ENCODE data around the gene PHLDB2. TPM values are rescaled to one million over a fixed set of nuclear protein-coding genes. Genes with fewer than 3 reads are reported as not detected.

Gene PHLDB2
- polyA plus RNA-seq, 6 donors from 2014 or later: 2.1 to 6.7 (median 4.5) TPM

DNA sequence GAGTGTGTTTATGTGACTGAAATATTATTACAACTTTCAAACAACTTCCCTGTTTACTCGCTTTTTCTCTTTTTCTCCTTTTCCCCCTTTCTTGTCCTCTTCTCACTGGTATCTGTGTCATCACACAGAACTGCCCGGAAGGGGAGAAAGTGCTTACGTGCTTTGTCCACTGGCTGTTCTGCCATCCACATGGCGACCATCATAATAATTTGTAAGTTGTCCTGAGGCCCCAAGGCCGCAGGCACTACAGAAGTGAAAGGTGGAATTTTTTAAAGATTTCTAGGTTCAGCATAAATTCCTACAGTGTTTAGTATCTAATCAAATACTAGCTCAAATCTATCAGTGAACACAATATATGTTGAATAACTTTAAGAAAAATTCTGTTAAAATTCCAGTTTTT lies 93.0 kb downstream of the PHLDB2 start:
- DNase-seq: no peak
- ATAC-seq (ENCODE audit: low read depth in 2 of 2): no peak
- H3K4me1 Mint-ChIP-seq: no peaks in the 10 kb centered on the region
- H3K36me3 Mint-ChIP-seq: peaks cover 0 to 8% of the 10 kb centered on the region in 2 donors
- peak overlapping the region in 1 of 6 donors; percentile 63 for H3K27ac Mint-ChIP-seq
- H3K27me3 Mint-ChIP-seq: no peaks in the 10 kb centered on the region
- no peak overlapping the region for H3K4me3 Mint-ChIP-seq
- no peaks in the 10 kb centered on the region for H3K9me3 Mint-ChIP-seq

DNA sequence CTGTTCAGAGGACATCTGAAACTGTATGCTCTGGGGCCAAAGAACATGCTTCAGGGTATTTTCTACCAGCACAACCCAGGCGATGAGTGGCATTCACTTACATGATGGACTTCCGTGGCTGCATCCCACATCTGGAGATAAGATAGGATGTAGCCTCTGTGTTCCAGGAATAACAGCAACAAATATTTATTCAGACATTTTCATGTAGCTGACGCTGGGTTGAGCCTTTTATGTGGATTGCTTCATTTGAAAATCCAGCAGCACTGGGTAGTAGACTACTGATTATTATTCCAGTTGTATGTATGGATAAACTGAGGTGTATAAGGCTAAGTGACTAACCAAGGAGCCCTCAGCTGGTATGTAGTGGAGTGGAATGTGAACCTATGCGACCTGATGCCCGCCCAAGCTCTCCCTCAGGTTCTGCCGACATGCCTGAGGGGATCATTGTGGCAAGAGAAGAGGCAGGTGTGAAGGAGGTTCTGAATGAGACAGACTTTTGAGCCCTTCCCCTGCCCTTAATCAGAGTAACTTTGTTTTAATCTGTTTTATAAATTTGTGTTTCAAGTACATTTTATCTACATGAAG lies 93.9 kb downstream of the PHLDB2 start:
- DNase-seq (no peak), ATAC-seq (ENCODE audit: low read depth in 2 of 2) (no peak)
- Mint-ChIP-seq H3K27ac (no peak overlapping the region), H3K27me3 (no peaks in the 10 kb centered on the region), H3K9me3 (no peaks in the 10 kb centered on the region), H3K4me1 (no peaks in the 10 kb centered on the region), H3K36me3 (peaks cover 0 to 8% of the 10 kb centered on the region in 2 donors), H3K4me3 (no peak overlapping the region)

DNA sequence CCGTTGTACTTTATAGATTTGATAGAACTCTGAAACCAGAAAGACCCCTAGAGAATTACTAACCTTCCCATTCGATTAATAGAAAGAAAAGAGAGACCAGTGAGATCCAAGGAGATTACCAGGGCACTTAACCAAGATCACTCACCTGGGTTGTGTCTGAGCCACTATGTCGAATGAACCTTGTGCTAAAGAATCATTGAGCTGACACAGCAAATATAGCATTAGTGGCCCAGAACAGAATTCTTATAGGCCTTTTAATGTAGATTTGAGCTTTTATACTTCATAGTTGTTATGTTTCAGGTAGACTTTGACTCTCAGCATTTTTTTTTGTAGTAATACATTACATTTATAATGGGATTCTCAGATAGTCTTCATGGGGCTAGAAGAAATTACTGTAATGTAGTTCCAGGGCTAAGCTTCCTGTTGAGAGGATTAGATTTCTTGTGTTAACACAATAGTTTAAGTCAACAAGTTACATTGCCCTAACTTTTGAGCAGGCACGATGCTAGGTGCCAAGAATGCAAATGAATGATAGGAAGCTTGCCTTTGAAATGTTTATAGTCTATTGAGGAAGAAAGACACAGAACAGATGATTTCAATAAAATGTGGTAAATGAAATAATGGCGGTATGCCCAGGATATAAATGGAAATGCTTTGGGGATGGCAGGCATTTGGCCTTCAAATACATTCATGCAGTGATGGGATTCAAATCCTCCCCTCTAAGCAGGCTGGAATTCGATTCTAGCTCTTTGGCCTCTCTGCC lies 95.3 kb downstream of the PHLDB2 start:
- DNase-seq (no peak), ATAC-seq (ENCODE audit: low read depth in 2 of 2) (no peak)
- Mint-ChIP-seq H3K27ac (no peak overlapping the region), H3K27me3 (no peaks in the 10 kb centered on the region), H3K4me3 (no peak overlapping the region), H3K9me3 (no peaks in the 10 kb centered on the region), H3K4me1 (no peaks in the 10 kb centered on the region), H3K36me3 (peaks cover 0 to 8% of the 10 kb centered on the region in 2 donors)

GRCh38 chr3:111955876-111956275 lies 96.8 kb downstream of the PHLDB2 start:
- ATAC-seq (ENCODE audit: low read depth in 2 of 2) (no peak), DNase-seq (no peak)
- no peaks in the 10 kb centered on the region for H3K9me3 Mint-ChIP-seq
- H3K27me3 Mint-ChIP-seq: no peaks in the 10 kb centered on the region
- H3K36me3 Mint-ChIP-seq: peaks cover 0 to 8% of the 10 kb centered on the region in 2 donors
- no peaks in the 10 kb centered on the region for H3K4me1 Mint-ChIP-seq
- no peak overlapping the region for H3K4me3 Mint-ChIP-seq
- H3K27ac Mint-ChIP-seq: no peak overlapping the region

DNA sequence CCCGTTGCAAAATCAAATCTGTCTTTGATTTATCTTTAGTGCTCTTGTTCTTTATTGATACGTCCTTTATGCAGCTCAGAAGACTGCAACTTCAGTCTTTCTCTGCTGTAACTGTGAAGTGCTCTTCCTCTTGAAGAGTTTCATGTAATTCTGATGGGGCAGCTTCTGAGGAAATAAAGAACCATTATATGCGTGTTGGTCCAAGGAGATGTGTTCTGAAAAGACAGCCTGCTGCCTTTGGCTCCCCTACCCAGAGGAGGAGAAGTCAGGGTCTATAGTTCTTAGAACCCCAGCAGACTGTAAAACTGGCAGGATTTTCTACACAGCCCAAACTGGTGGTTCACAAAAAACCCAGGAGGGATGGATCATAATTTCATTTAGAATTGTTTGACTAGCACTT lies 97.4 kb downstream of the PHLDB2 start:
- H3K4me3 Mint-ChIP-seq: no peak overlapping the region
- peaks cover 0 to 8% of the 10 kb centered on the region in 2 donors for H3K36me3 Mint-ChIP-seq
- H3K9me3 Mint-ChIP-seq: no peaks in the 10 kb centered on the region
- H3K27ac Mint-ChIP-seq: no peak overlapping the region
- no peaks in the 10 kb centered on the region for H3K27me3 Mint-ChIP-seq
- no peak for ATAC-seq (ENCODE audit: low read depth in 2 of 2)
- H3K4me1 Mint-ChIP-seq: no peaks in the 10 kb centered on the region
- no peak for DNase-seq

DNA sequence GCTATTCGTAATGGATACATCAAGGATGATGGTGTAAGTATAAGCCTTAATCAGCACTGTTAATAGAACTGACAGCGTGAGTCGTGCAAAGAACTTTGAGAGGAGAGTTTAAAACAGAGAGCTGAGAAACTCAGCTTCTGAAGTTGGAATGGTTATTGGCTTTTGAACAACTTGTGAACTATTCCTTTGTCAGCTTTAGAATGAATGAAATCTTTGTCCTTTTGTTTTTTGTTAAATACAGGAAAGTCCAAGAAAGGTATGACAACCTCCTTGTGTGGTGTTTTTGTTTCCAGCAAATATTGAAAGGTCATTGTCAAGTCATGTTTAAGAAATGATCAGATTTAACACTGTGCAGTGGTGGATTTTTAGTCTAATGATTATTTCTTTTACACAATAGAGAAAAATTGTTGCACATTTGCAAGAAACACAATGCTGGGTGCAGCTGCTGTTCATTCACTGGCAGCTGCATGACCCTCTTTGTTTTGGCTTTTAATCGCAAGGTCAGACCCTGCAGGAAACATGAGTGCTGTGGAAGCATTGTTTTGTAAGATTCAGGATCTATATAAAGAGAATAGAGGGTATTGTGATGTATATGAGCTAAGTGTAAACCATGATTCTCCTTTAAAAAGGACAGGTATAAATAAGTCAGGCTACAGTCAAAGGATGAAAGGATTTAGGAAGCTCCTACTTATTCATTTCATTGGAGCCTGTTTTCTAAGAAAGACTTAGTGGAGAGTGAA lies 98.1 kb downstream of the PHLDB2 start:
- Mint-ChIP-seq H3K36me3 (peaks cover 0 to 8% of the 10 kb centered on the region in 2 donors), H3K27ac (peak overlapping the region in 1 of 6 donors; percentile 41)
- no peak for ATAC-seq (ENCODE audit: low read depth in 2 of 2)

GRCh38 chr3:111961461-111962164 lies 102.5 kb downstream of the PHLDB2 start:
- no peaks in the 10 kb centered on the region for H3K4me1 Mint-ChIP-seq
- no peaks in the 10 kb centered on the region for H3K36me3 Mint-ChIP-seq
- DNase-seq: no peak
- H3K27ac Mint-ChIP-seq: peak overlapping the region in 2 of 6 donors; percentile 23 to 48
- no peak for ATAC-seq (ENCODE audit: low read depth in 2 of 2)
- H3K9me3 Mint-ChIP-seq: no peaks in the 10 kb centered on the region
- no peaks in the 10 kb centered on the region for H3K27me3 Mint-ChIP-seq
- no peak overlapping the region for H3K4me3 Mint-ChIP-seq

More for the DNA sequence above, 98.1 kb downstream of the PHLDB2 start:
- no peaks in the 10 kb centered on the region for H3K4me1 Mint-ChIP-seq
- no peaks in the 10 kb centered on the region for H3K9me3 Mint-ChIP-seq
- no peak overlapping the region for H3K4me3 Mint-ChIP-seq
- no peaks in the 10 kb centered on the region for H3K27me3 Mint-ChIP-seq
- no peak for DNase-seq

- no peaks in the 10 kb centered on the region for H3K9me3 Mint-ChIP-seq
- H3K4me3 Mint-ChIP-seq: no peak overlapping the region
- ATAC-seq (ENCODE audit: low read depth in 2 of 2) (no peak), DNase-seq (no peak)
- peaks cover 8 to 11% (median 8%) of the 10 kb centered on the region in 3 donors for H3K4me1 Mint-ChIP-seq
- no peaks in the 10 kb centered on the region for H3K36me3 Mint-ChIP-seq
- no peak overlapping the region for H3K27ac Mint-ChIP-seq
- no peaks in the 10 kb centered on the region for H3K27me3 Mint-ChIP-seq
These were observed 104.4 kb downstream of the PHLDB2 start for GRCh38 chr3:111963424-111963823.

- DNase-seq (no peak), ATAC-seq (ENCODE audit: low read depth in 2 of 2) (no peak)
- H3K27ac Mint-ChIP-seq: no peak overlapping the region
- no peaks in the 10 kb centered on the region for H3K27me3 Mint-ChIP-seq
- H3K36me3 Mint-ChIP-seq: no peaks in the 10 kb centered on the region
- H3K9me3 Mint-ChIP-seq: no peaks in the 10 kb centered on the region
- no peak overlapping the region for H3K4me3 Mint-ChIP-seq
- H3K4me1 Mint-ChIP-seq: peaks cover 8 to 11% (median 8%) of the 10 kb centered on the region in 3 donors
These were observed 106.4 kb downstream of the PHLDB2 start for GRCh38 chr3:111965484-111965883.

DNA sequence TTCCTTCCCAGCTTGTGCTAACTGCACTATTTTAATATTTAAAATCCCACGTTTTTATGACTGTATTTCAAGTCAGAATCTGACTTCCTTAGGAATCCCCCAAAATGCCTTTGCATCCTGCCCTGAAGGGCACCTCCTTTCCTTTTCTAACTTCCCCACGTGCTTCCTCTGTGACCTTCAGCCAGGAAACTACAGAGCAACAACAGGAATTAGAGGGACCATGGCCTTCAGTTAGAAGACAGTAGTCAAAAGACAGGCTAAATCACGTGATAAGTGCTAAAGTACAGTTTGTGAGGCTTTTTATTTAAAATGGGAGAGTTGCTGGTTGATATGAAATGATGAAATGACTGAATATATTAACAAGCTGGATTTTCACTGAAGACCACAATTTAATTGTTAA lies 108.0 kb downstream of the PHLDB2 start:
- H3K9me3 Mint-ChIP-seq: no peaks in the 10 kb centered on the region
- peaks cover 8 to 11% (median 8%) of the 10 kb centered on the region in 3 donors for H3K4me1 Mint-ChIP-seq
- no peaks in the 10 kb centered on the region for H3K27me3 Mint-ChIP-seq

DNA sequence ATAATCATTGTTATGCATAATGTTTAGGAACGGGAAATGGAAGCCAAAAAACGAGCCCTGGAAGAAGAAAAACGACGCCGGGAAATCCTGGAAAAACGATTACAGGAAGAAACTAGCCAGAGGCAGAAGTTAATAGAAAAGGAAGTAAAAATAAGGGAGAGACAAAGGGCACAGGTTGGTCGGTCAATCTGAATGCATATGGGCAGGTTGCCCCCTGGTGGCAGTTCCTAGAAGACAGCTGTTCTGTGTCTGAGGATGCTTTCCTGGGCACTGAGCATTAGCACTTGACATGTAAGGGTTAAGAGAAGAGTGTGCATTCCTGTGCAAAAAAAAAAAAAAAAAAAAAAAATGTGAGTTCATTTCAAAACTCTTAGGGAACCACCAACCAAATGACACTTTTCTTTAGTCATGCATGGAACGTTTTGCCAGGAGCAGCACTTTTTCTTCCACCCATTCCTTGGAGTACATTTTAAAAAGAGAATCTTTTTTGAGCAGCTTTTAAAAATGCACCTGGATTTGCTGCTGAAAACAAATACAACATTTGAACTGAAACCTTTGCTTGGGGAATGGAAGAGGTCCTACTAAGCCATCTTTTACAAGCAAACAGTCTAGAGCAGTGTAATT lies 108.7 kb downstream of the PHLDB2 start:
- ATAC-seq (ENCODE audit: low read depth in 2 of 2): peak; percentile 78 to 87
- Mint-ChIP-seq H3K4me3 (peak overlapping the region in 4 of 8 donors; percentile 3 to 64 (median 28)), H3K27ac (peak overlapping the region in 1 of 6 donors; percentile 0)

More for the DNA sequence above, 108.0 kb downstream of the PHLDB2 start:
- DNase-seq: no peak
- no peak for ATAC-seq (ENCODE audit: low read depth in 2 of 2)
- H3K27ac Mint-ChIP-seq: no peak overlapping the region
- H3K36me3 Mint-ChIP-seq: no peaks in the 10 kb centered on the region
- no peak overlapping the region for H3K4me3 Mint-ChIP-seq

DNA sequence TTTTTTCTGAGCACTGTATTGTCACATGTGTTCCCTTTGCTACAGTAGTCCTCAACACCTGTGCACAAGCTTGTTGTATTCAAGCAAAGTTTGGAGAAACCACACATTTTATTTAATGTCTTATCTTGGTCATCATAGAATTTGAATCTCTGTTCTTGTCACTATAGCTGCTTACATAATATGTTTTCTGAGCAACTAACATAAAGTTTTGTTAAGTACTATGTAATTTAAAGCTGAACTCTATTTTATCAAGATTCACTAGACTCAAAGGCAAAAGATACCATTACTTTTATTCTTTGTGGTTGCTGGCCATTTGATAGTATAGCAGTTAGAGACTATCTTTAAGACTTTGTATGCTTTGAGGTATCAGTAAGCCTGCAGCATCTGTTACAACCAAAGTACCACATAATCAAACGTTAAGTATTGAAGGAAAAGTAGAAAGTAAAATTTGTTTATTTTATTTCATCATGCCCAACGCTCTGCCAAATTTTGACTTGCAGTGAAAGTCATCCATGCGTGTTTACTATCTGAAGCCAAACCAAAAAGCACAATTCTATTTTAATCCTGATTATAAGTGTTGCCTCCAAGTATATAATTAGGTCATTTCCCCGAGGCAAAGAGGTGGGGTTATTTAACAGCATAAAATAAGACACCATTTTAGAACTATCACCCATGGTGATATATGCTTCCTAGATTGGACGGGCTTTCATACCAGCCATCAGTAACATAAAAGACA lies 109.4 kb downstream of the PHLDB2 start:
- DNase-seq (no peak), ATAC-seq (ENCODE audit: low read depth in 2 of 2) (no peak)
- Mint-ChIP-seq H3K9me3 (no peaks in the 10 kb centered on the region), H3K36me3 (no peaks in the 10 kb centered on the region), H3K4me3 (no peak overlapping the region), H3K4me1 (peaks cover 8 to 11% (median 8%) of the 10 kb centered on the region in 3 donors), H3K27ac (no peak overlapping the region), H3K27me3 (no peaks in the 10 kb centered on the region)

More for the DNA sequence above, 108.7 kb downstream of the PHLDB2 start:
- peaks cover 8 to 11% (median 8%) of the 10 kb centered on the region in 3 donors for H3K4me1 Mint-ChIP-seq
- DNase-seq: peak; percentile 72
- H3K9me3 Mint-ChIP-seq: no peaks in the 10 kb centered on the region
- no peaks in the 10 kb centered on the region for H3K36me3 Mint-ChIP-seq
- no peaks in the 10 kb centered on the region for H3K27me3 Mint-ChIP-seq

Measured in naive B cell (primary cell).